T1000 (cell line): ENCODE data around the gene CHST8.

Experiments used
- DNase-seq: peaks from one replicate; lab custom pipeline; 2025; ENCODE audit warnings: mixed read lengths; lab: John Stamatoyannopoulos, UW

Gene CHST8

DNA sequence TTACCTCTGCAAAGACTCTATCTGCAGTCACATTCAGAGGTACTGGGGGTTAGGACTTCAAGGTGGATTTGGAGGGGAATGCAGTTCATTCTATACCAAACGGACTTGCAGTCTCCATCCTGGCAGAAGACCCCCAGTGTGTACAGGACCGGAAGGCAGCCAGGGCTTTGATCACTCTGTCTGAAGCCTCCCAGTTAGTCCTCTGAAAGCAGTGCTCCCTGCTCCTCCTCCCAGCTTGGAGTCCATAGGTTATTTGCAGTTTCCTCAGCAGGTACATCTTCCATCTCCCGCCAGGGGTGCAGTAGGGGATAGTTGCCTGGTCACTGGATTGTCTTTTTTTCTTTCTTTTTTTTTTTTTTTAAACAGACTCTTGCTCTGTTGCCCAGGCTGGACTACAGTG lies 96.1 kb downstream of the CHST8 start:
- DNase-seq, result no peak

DNA sequence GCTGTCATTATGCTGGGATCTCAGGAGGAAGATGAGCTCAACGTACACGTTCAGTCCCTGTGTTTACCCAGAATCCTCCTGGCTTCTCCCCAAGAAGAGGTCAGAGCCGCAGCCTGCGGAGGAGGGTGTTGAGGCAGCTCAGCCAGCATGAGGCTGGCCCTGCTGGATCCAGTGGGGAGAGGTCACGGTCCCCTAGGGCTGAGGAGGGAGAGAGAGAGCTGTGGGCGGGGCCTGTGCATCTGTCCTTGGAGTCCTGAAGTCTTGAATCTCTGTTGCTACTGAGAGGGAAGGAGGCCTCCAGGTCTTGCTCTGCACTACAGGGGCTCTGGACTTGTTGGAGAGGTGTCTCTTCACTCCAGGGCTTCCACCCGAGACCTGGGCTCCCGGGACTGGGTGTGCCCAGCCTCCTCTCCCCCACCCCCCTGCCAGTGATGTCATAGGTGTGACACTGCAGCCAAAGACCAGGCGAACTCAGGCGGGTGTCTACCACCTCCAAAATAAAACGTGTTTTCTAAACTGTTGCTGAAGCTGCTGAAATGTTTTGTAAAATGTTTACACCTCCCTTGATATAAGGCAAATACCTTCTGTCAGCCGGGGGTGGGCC lies 97.0 kb downstream of the CHST8 start:
- no peak for DNase-seq

- no peak for DNase-seq
Measured at GRCh38 chr19:33719366-33720154, 97.8 kb downstream of the CHST8 start.

DNA sequence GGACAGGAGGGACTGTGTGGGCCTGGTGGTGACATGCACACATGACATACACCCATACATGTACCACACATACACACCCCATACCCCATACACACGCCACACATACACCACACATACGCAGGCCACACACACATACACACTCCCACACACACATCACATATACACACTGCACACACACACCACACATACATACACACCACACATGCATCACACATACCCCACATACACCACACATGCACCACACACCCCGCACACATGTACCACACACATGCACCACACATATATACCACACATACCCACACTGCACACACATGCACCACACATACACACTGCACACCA lies 98.4 kb downstream of the CHST8 start:
- no peak for DNase-seq

GRCh38 chr19:33720691-33721682 lies 99.2 kb downstream of the CHST8 start:
- DNase-seq, result no peak

DNA sequence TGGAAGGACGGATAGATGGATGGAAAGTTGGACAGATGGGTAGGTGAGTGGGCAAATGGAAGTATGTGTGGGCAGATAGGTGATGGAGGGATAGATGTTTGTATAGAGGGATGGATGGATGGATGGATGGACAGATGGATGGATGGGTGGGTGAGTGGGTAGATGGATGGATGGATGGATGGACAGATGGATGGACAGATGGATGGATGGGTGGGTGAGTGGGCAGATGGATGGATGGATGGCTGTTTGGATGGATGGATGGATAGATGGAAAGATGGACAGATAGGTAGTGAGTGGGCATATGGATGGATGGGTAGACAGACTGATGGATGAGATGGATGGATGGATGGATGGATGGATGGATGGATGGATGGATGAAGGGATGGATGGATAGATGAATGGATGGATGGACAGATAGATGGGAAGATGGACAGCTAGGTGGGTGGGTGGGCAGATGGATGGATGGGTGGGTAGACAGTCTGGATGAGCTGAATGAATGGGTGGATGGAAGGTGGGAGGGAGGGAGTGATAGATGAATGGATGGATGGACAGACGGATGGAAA lies 100.1 kb downstream of the CHST8 start:
- DNase-seq, result no peak

DNA sequence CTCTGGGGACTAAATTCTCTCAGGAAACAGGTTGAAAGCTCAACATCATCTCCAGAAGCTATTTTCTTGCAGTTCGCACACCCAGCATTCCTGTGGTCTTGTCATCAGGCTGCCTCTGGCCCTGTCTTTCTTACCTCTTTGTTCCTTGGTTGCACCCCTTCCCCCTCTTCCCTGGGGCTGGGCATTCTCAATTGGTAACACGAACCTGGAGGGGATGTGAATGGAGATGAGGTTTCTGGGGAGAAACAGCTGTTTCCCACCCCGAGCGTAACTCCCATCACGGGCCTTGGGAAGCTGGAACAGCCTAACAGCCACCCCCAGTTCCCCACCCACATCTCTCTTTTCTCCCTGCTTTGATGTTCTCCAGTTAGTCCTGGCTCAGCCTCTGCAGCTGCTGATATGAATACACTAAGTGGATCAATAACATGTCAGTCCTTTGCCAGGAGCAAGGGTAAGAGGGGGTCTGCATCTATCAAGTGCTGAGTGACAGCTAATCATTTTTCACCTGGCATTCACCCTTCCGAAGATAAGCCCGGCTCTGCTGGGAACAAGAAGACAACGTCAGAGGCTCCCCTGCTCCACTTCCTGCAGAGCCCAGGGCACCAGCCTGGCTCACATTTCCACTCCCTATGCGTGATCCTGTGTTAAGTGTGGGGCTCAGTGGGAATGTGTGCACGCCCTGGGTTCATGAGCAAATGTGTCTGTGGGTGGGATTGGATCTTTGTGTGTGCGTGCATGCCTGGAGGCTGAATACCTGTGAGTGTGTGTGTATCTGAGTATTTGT lies 100.9 kb downstream of the CHST8 start:
- DNase-seq, result no peak

- no peak for DNase-seq
Measured at GRCh38 chr19:33723512-33723911, 101.8 kb downstream of the CHST8 start.

- no peak for DNase-seq
Measured at GRCh38 chr19:33724021-33724720, 102.4 kb downstream of the CHST8 start.

GRCh38 chr19:33724721-33725060 lies 102.9 kb downstream of the CHST8 start:
- DNase-seq, result no peak

- no peak for DNase-seq
Measured at GRCh38 chr19:33725567-33725966, 103.8 kb downstream of the CHST8 start.

DNA sequence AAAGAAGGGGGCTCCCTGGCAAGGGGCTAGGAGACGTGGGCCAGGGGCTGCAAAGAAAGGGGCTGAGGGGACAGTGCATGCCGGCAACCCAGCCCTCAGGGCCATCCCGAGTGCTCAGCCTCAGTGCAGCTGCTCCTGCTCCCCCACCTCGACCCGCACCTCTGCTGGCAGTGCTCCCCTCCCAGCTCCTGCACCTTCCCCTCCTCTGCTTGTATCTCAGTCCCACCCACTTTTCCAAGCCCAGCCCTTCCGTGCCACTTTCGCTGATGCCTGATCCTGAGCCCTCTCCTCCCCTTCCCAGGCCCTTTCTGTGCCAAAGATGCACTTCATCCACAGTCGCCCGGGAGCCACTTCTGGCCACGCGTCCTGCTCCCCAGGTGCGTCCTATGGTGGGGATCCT lies 105.0 kb downstream of the CHST8 start:
- DNase-seq, result no peak

DNA sequence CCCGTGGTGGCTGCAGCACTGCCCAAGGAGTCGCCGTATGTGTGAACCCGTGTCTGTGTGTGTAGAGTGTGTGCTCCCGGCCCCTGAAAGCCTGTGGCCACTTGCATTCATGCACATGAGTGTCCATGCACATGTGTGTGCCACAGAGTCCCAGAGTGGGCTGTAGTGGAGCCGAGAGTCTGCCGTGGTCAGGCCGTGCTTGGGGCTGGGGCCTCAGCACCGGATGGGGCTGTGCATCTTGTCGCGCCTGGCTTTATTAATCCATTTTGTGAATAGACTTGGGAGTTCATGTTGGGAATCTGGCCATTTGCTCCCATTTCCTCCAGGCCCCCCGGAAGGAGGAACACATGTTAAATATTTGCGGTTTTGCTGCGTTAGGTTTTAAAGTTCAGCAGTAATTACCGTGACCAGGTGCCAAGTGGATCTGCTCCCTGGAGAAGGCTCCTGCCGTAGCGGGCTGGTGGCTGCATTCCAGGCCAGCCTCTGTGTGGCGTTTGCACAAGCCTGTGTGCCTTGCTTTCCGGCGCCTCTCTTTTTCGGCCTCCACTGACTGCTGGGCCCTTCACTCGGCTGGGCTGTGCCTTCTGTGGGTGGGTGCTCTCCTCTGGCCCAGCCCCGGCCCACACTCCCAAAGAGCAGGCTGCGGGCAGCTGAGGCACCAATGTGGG lies 105.7 kb downstream of the CHST8 start:
- no peak for DNase-seq

DNA sequence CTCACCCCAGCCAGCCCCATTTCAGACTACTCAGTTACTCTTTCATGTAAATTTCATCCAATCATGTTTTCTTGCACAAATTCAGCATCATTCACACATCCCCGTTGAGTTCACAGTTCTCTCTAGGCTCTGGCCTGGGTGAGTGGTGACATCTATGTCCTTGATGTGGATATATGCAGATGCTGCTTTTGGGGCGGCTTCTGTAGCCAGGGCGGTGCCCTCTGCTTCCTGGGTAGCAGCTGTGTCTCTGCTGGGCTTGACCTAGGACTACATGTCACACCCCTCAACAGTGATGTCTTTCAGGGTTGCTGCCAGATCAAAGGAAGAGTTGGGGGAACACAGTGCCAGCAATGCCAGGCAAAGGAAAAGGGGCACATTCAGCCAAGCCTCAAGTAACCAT lies 106.4 kb downstream of the CHST8 start:
- DNase-seq, result no peak

DNA sequence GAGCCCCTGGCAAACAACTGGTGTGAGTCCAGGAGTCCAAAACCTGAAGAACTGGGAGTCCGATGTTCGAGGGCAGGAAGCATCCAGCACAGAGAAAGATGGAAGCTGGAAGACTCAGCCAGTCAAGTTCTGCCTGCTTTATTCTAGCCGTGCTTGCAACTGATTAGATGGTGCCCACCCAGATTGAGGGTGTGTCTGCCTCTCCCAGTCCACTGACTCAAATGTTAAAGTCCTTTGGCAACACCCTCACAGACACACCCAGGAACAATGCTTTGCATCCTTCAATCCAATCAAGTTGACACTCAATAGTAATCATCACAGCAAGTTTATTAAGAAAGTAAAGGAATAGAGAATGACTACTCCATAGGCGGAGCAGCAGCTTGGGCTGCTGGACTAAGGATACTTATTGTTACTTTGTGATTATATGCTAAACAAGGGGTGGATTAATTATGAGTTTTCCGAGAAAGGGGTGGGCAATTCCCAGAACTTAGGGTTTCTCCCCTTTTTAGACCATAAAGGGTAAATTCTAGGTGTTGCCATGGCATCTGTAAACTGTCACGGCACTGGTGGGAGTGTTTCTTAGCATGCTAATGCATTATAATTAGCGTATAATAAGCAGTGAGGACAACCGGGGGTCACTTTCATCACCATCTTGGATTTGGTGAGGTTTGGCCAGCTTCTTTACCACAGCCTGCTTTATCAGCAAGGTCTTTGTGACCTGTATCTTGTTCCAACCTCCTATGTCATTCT lies 109.3 kb downstream of the CHST8 start:
- no peak for DNase-seq

GRCh38 chr19:33731881-33732280 lies 110.1 kb downstream of the CHST8 start:
- no peak for DNase-seq

DNA sequence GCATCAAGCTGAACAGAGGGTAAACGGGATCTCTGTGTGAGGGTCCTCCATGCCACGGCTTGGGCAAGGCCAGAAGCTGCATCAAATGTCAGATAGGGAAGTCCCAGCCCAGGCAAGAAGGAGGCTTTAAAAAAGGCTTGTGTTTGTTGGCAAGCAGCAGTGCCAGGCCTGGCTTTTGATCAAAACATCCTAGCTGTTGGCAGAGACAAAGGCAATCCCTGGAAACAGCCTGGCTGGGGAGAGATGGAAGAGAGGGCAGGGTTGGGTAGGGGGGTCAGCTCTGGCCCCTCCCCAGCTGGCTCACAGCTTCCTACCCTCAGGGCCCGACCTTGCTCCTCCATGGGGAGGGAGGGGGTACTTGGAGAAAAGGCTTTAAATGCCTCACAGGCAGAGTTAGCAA lies 113.2 kb downstream of the CHST8 start:
- DNase-seq, result no peak

- no peak for DNase-seq
Measured at GRCh38 chr19:33736158-33736557, 114.4 kb downstream of the CHST8 start.

DNA sequence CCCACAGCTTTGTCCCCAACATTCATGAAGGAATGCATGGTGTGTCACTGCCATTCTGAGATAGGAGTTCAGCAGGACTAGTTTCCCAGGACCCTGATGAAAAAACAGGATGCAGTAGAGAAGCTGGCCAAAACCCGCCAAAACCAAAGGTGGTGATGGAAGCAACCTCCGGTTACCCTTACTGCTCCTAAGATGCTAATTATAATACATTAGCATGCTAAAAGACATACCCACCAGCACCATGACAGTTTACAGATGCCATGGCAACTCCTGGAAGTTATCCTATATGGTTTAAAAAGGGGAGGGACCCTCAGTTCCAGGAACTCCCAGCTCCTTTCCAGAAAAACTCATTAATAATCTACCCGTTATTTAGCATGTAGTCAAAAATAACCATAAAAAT lies 115.0 kb downstream of the CHST8 start:
- DNase-seq, result no peak
